Nephron (organoid): Measurements from ENCODE around the gene EMC9.

Source experiments
- H3K27ac Mint-ChIP-seq, 3 experiments: 2 replicates each; pipeline ENCODE4 v1.8.0; 2020; ENCODE audit warnings: mixed read lengths in 3 of 3, mild to moderate bottlenecking in 2 of 3, moderate library complexity in 1 of 3
- H3K27me3 Mint-ChIP-seq: 2 replicates; pipeline ENCODE4 v1.8.0; 2021; ENCODE audit warnings: low read depth, mild to moderate bottlenecking, moderate library complexity, mixed read lengths
- H3K36me3 Mint-ChIP-seq: 2 replicates; pipeline ENCODE4 v1.8.0; 2020; ENCODE audit warnings: low read depth, mixed read lengths
- H3K4me1 Mint-ChIP-seq: 2 replicates; pipeline ENCODE4 v1.8.0; 2020; ENCODE audit warnings: mixed read lengths
- H3K4me3 Mint-ChIP-seq, 3 experiments: 2 replicates each; pipeline ENCODE4 v1.8.0; 2020; ENCODE audit warnings: mild to moderate bottlenecking in 3 of 3, mixed read lengths in 3 of 3, moderate library complexity in 2 of 3
- H3K9me3 Mint-ChIP-seq: 2 replicates; pipeline ENCODE4 v1.8.0; 2020; ENCODE audit warnings: mixed read lengths
- TF ChIP-seq, protein P1 (sequence below), 3 experiments: fragments of 200-600 bp; sonication (generic); IDR thresholded peaks; one replicate each; pipeline ENCODE4 v1.5.0; 2021; ENCODE audit warnings: antibody characterized with exemption in 3 of 3; ENCODE audit not compliant: unreplicated experiment in 3 of 3

The EMC9 gene

DNA sequence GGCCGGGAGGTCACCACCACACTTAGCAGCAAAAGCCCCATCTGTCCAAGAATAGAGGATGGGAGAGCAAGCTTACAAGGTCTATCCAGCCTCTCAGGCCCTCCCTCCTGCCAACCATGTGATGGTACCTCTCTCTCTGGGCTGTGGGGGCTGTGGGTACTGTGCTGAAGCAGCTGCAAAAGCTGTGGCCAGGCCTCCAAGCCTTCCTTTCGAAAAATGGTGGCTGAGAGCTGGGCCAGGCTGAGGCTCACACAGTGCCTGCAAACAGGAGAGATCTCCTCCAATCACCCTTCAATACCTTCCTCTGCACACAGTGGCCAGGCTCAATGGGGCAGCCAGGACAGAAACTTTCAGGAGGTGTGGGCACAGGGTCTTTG, 46.1 kb upstream of the EMC9 start:
- H3K4me3 Mint-ChIP-seq, result peak overlapping the region; percentile 93 to 95 (median 94)
- peaks cover 28% of the 10 kb centered on the region for H3K36me3 Mint-ChIP-seq
- no peaks in the 10 kb centered on the region for H3K9me3 Mint-ChIP-seq
- H3K4me1 Mint-ChIP-seq, result peaks cover 29% of the 10 kb centered on the region
- peak overlapping the region; percentile 44 to 90 (median 88) for H3K27ac Mint-ChIP-seq
- TF ChIP-seq, protein P1, sequence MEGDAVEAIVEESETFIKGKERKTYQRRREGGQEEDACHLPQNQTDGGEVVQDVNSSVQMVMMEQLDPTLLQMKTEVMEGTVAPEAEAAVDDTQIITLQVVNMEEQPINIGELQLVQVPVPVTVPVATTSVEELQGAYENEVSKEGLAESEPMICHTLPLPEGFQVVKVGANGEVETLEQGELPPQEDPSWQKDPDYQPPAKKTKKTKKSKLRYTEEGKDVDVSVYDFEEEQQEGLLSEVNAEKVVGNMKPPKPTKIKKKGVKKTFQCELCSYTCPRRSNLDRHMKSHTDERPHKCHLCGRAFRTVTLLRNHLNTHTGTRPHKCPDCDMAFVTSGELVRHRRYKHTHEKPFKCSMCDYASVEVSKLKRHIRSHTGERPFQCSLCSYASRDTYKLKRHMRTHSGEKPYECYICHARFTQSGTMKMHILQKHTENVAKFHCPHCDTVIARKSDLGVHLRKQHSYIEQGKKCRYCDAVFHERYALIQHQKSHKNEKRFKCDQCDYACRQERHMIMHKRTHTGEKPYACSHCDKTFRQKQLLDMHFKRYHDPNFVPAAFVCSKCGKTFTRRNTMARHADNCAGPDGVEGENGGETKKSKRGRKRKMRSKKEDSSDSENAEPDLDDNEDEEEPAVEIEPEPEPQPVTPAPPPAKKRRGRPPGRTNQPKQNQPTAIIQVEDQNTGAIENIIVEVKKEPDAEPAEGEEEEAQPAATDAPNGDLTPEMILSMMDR (IDR thresholded peaks at IDR 0.05; ENCODE audit: unreplicated experiment in 3 of 3), result no peak
- H3K27me3 Mint-ChIP-seq, result no peaks in the 10 kb centered on the region

DNA sequence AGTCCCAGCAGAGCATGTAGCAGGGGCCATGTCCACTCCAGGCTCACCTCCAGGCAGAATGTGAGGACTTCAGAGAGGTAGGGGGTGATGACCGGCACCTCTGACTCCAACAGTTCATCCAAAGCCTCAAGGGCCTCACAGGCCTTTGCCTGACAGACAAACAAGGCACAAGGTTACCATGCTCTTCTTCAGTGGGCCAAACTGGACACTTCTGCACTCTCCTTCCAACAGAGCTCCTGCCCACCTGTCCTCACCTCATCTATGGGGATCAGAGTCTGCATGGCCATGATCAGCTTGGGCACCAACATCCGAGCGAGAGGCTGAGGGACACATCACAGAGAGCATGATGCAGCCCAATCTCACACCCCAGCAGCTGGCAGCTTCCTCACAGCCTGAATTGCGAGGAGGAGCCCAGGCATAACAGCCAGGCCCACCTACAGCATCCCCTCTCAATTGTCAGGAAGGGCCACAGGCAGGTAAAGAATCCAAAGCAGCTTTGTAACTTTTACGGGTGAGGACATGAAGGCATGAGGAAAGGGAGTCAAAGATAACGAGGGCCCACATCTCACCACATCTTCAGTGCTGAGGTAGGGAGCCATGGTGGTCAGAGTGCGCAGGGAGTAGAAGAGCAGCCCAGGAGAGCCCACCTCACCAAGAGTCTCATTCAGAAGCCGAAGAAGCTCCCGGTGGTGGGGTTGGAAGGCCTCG, 45.6 kb upstream of the EMC9 start:
- H3K27ac Mint-ChIP-seq, result no peak overlapping the region
- H3K4me1 Mint-ChIP-seq, result peaks cover 29% of the 10 kb centered on the region
- H3K27me3 Mint-ChIP-seq, result no peaks in the 10 kb centered on the region
- peak overlapping the region; percentile 93 to 95 (median 94) for H3K4me3 Mint-ChIP-seq
- no peaks in the 10 kb centered on the region for H3K9me3 Mint-ChIP-seq
- H3K36me3 Mint-ChIP-seq, result peaks cover 28% of the 10 kb centered on the region
- TF ChIP-seq, protein P1 (IDR thresholded peaks at IDR 0.05; ENCODE audit: unreplicated experiment in 3 of 3), result no peak

DNA sequence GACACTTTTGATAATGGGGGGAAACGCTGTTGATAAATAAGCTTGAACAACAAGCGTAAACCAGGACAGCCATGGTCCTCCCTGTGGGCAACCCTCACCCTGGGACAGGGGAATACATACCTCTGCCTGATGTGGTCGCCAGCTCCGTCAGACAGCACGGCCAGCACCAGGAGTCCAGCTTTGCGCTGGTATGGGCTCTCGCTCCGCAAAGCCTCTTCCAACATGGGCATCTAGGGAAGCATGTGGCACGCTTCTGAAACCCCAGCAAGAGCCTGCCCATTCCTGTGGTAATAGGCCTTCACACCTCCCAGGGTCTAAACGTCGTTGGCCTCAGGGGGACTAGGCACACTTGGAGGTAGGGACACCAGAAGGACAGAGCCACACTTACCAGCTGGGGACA, 44.4 kb upstream of the EMC9 start:
- H3K9me3 Mint-ChIP-seq, result no peaks in the 10 kb centered on the region
- peak overlapping the region in 2 of 3 experiments; percentile 47 to 55 for H3K4me3 Mint-ChIP-seq
- H3K4me1 Mint-ChIP-seq, result peaks cover 29% of the 10 kb centered on the region
- TF ChIP-seq, protein P1 (IDR thresholded peaks at IDR 0.05; ENCODE audit: unreplicated experiment in 3 of 3), result no peak
- H3K27ac Mint-ChIP-seq, result no peak overlapping the region
- no peaks in the 10 kb centered on the region for H3K27me3 Mint-ChIP-seq
- peaks cover 29% of the 10 kb centered on the region for H3K36me3 Mint-ChIP-seq

DNA sequence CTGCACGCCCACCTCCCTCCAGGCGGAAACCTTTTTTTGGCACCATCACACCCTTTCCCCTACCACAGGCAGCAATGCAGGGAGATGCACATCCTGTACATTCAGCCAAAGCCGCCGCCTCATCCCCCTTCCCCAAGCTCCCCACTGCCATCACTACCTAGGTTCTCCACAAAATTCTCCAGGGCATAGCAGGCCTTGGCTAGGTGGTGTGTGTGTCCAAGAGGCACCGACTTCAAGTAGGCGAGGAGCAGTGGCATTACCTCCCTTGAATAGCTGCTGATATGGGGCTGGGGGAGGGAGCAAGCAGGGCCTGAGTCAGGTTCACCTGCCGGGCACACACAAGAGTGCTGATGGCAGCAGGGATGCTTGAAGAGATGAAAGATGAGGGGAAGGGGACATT, 43.6 kb upstream of the EMC9 start:
- TF ChIP-seq, protein P1 (IDR thresholded peaks at IDR 0.05; ENCODE audit: unreplicated experiment in 3 of 3), result no peak
- Mint-ChIP-seq H3K4me3 (peak overlapping the region in 2 of 3 experiments; percentile 24 to 46), H3K27ac (no peak overlapping the region), H3K4me1 (peaks cover 27% of the 10 kb centered on the region), H3K9me3 (no peaks in the 10 kb centered on the region), H3K36me3 (peaks cover 31% of the 10 kb centered on the region), H3K27me3 (no peaks in the 10 kb centered on the region)

DNA sequence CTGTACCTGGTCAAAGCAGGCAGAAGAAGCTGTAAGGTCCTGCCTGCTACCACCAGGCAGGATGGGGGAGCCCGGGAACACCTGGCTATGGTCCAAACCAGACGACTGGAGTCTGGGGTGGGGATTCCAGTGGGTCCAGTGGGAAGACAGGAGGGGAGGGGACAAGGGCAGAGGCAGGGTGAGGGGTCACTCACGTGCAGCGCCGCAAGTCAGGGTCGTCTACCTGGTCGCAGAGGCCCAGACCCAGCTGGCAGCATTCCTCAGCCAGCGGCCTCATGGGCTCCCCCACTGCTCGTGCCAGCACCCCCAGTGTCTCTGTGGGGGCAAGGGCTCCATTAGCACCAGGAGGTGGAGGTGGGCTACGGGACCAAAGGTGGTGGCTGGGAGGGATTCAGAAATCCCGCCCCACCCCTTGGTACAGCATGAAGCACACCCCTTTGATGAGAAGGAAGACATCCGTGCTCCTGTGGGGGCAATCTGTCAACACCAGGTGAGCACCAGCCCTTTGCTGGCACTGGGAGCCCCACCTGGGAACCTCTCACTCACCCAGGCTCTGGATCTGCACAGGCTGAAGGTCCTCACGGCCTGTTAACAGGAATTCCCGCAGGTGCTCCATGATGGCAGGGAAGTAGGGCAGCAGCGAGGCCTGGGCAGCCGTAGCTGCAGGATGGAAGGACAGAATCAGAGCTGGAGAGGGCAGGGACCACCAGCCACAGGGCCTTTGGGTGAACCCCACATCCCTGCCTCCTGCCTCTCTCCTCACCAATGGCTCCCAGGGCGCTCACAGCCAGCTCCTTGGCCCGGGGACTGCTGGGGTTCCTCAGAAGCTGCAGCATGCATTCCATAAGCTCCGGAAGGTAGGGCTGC, 42.9 kb upstream of the EMC9 start:
- H3K4me1 Mint-ChIP-seq, result peaks cover 27% of the 10 kb centered on the region
- no peaks in the 10 kb centered on the region for H3K9me3 Mint-ChIP-seq
- no peak overlapping the region for H3K27ac Mint-ChIP-seq
- H3K27me3 Mint-ChIP-seq, result no peaks in the 10 kb centered on the region
- peaks cover 34% of the 10 kb centered on the region for H3K36me3 Mint-ChIP-seq
- TF ChIP-seq, protein P1 (IDR thresholded peaks at IDR 0.05; ENCODE audit: unreplicated experiment in 3 of 3), result no peak
- peak overlapping the region in 1 of 3 experiments; percentile 40 for H3K4me3 Mint-ChIP-seq
